Measurements from ENCODE around the gene RAB11FIP4.

DNA sequence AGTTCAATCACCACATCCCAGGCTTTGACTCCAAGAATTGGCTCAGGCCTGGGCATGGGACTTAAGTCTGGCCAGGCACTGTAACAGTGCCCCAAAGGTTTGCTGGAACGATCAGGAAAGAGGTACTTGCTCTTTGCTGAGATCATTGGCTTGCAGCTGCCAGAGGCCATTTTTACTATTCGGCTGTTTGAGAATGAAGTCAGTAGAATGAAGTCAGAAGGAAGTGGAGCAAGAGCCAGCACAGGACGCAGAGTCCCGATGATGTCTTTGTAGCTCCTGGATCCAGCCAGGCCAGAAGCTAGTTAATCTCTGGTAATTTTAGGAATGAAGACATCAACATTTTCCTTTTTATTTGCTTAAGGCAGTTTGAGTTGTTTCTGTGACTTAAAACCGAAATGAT is 195.5 kb downstream of the RAB11FIP4 start:
- TF ChIP-seq, protein P1, sequence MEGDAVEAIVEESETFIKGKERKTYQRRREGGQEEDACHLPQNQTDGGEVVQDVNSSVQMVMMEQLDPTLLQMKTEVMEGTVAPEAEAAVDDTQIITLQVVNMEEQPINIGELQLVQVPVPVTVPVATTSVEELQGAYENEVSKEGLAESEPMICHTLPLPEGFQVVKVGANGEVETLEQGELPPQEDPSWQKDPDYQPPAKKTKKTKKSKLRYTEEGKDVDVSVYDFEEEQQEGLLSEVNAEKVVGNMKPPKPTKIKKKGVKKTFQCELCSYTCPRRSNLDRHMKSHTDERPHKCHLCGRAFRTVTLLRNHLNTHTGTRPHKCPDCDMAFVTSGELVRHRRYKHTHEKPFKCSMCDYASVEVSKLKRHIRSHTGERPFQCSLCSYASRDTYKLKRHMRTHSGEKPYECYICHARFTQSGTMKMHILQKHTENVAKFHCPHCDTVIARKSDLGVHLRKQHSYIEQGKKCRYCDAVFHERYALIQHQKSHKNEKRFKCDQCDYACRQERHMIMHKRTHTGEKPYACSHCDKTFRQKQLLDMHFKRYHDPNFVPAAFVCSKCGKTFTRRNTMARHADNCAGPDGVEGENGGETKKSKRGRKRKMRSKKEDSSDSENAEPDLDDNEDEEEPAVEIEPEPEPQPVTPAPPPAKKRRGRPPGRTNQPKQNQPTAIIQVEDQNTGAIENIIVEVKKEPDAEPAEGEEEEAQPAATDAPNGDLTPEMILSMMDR (IDR thresholded peaks at IDR 0.05): no peak
- TF ChIP-seq POLR2AphosphoS5 (IDR thresholded peaks at IDR 0.05; ENCODE audit: low read depth, low read length) (no peak), SIN3A (IDR thresholded peaks at IDR 0.05; ENCODE audit: borderline replicate concordance, insufficient read depth, low read depth, low read length) (no peak)
- TF ChIP-seq, protein P2, sequence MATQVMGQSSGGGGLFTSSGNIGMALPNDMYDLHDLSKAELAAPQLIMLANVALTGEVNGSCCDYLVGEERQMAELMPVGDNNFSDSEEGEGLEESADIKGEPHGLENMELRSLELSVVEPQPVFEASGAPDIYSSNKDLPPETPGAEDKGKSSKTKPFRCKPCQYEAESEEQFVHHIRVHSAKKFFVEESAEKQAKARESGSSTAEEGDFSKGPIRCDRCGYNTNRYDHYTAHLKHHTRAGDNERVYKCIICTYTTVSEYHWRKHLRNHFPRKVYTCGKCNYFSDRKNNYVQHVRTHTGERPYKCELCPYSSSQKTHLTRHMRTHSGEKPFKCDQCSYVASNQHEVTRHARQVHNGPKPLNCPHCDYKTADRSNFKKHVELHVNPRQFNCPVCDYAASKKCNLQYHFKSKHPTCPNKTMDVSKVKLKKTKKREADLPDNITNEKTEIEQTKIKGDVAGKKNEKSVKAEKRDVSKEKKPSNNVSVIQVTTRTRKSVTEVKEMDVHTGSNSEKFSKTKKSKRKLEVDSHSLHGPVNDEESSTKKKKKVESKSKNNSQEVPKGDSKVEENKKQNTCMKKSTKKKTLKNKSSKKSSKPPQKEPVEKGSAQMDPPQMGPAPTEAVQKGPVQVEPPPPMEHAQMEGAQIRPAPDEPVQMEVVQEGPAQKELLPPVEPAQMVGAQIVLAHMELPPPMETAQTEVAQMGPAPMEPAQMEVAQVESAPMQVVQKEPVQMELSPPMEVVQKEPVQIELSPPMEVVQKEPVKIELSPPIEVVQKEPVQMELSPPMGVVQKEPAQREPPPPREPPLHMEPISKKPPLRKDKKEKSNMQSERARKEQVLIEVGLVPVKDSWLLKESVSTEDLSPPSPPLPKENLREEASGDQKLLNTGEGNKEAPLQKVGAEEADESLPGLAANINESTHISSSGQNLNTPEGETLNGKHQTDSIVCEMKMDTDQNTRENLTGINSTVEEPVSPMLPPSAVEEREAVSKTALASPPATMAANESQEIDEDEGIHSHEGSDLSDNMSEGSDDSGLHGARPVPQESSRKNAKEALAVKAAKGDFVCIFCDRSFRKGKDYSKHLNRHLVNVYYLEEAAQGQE (IDR thresholded peaks at IDR 0.05; ENCODE audit: insufficient read depth in 1 of 2, low read depth in 2 of 2, low read length in 1 of 2): no peak
